GM10248 (cell line): ENCODE measurements around the gene MOK.

Experiments used
- CTCF ChIA-PET: fragments of 300-600 bp; sonication (Branson Sonifier 250); formaldehyde crosslinking; extraction: SDS; loops from one replicate; lab custom pipeline; 2021; ENCODE audit warnings: antibody characterized with exemption; lab: Yijun Ruan, JAX
- POLR2A ChIA-PET: fragments of 350-650 bp; sonication (Branson Sonifier 250); formaldehyde crosslinking; extraction: SDS; loops from one replicate; lab custom pipeline; 2020; ENCODE audit warnings: antibody characterized with exemption; lab: Yijun Ruan, JAX
- DNase-seq: peaks from one replicate; pipeline ENCODE4 v3.0.0; 2012; ENCODE audit errors: extremely low spot score
- CTCF ChIP-seq: IDR thresholded peaks from 2 replicates; pipeline ENCODE4 v1.5.1; 2012; ENCODE audit warnings: mild to moderate bottlenecking, low read depth; ENCODE audit errors: extremely low read depth, missing control alignments, control extremely low read depth

MOK gene

GRCh38 chr14:102346645-102347044 lies 41.7 kb upstream of the MOK start:
- no peak for DNase-seq
- POLR2A ChIA-PET = no interaction called here
- CTCF ChIA-PET = no interaction called here
- TF ChIP-seq CTCF = no peak

- no peak for DNase-seq
- ChIA-PET POLR2A (no interaction called here), CTCF (no interaction called here)
- TF ChIP-seq CTCF = no peak
Observed at GRCh38 chr14:102345232-102345631, 40.3 kb upstream of the MOK start.

- CTCF ChIA-PET = interaction anchor here (1.2 kb wide), 1 partner anchor 10 kb away, joined by 4 read pairs; no protein-coding TSS in a partner anchor
- POLR2A ChIA-PET = no interaction called here
- TF ChIP-seq CTCF = no peak
- no peak for DNase-seq
Observed at GRCh38 chr14:102344485-102344884, 39.5 kb upstream of the MOK start.

- TF ChIP-seq CTCF = no peak
- ChIA-PET CTCF (interaction anchor here (1.2 kb wide), 1 partner anchor 10 kb away, joined by 4 read pairs; no protein-coding TSS in a partner anchor), POLR2A (no interaction called here)
- DNase-seq = no peak
Observed at GRCh38 chr14:102344084-102344483, 39.1 kb upstream of the MOK start.

- ChIA-PET CTCF (no interaction called here), POLR2A (no interaction called here)
- no peak for TF ChIP-seq CTCF
- no peak for DNase-seq
Observed at GRCh38 chr14:102342238-102342637, 37.3 kb upstream of the MOK start.

GRCh38 chr14:102341566-102341965 lies 36.6 kb upstream of the MOK start:
- no peak for TF ChIP-seq CTCF
- ChIA-PET POLR2A (no interaction called here), CTCF (no interaction called here)
- no peak for DNase-seq

GRCh38 chr14:102338724-102339123 lies 33.8 kb upstream of the MOK start:
- no peak for TF ChIP-seq CTCF
- DNase-seq = no peak
- ChIA-PET POLR2A (no interaction called here), CTCF (no interaction called here)
